BJ (cell line): ENCODE data around the gene CSF2RB. TPM values are rescaled to one million over a fixed set of nuclear protein-coding genes. Genes with fewer than 3 reads are reported as not detected.

Experiments used
- CTCF ChIA-PET: fragments of 350-600 bp; formaldehyde crosslinking; extraction: SDS; loops from one replicate; lab custom pipeline; 2021; ENCODE audit warnings: antibody characterized with exemption, inconsistent platforms; lab: Yijun Ruan, JAX
- POLR2A ChIA-PET: fragments of 300-600 bp; sonication (Branson Sonifier 250); formaldehyde crosslinking; extraction: SDS; loops from one replicate; lab custom pipeline; 2021; ENCODE audit warnings: antibody characterized with exemption; lab: Charles Lee
- DNase-seq: peaks from one replicate; pipeline ENCODE4 v3.0.0-alpha.2; 2011; ENCODE audit warnings: low read depth
- H3K27me3 ChIP-seq: 2 replicates; pipeline ENCODE4 v1.6.0; 2011; ENCODE audit warnings: low read length; ENCODE audit not compliant: control insufficient read depth, insufficient read depth
- H3K36me3 ChIP-seq: 2 replicates; pipeline ENCODE4 v1.5.1; 2011; ENCODE audit warnings: low read length; ENCODE audit not compliant: control insufficient read depth, insufficient read depth
- H3K4me3 ChIP-seq: 2 replicates; pipeline ENCODE4 v1.5.1; 2011; ENCODE audit warnings: low read depth, mild to moderate bottlenecking, control low read depth, low read length
- polyA plus RNA-seq: library from polyadenylated mRNA; depleted of rRNA; stranded (reverse); fragments of >200 nt; gene quantifications from 2 replicates; pipeline ENCODE4 v1.2.3, GENCODE V29; 2011
- TF ChIP-seq, protein P1 (sequence below): IDR thresholded peaks from 2 replicates; pipeline ENCODE4 v1.5.1; 2011; ENCODE audit warnings: low read depth, mild to moderate bottlenecking, control low read depth, inconsistent platforms, low read length, moderate library complexity; ENCODE audit not compliant: insufficient read depth

CSF2RB gene
- polyA plus RNA-seq, 1 experiment: 0.02 TPM

DNA sequence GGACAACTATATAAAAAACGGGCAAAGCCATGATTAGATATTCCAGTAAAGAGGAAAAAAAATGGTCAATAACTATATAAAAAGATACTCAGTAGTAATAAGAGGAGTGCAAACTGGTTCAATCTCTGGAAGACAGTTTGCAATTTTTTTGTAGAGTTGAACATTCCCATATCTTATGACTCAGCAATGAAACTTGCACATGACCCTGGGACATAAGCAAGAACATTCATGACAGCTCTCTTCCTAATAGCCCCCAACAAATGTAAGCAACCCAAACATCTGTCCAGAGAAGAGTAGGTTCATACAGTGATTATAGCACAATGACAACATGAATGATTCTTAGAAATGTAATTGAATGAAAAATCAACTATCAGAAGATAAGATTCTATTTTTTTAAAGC is 21.8 kb upstream of the CSF2RB start:
- H3K4me3 ChIP-seq: no peak overlapping the region
- no peaks in the 10 kb centered on the region for H3K27me3 ChIP-seq
- DNase-seq: no peak
- ChIA-PET POLR2A (no interaction called here), CTCF (interaction anchor here (1.0 to 2.3 kb wide), 2 partner anchors 35 to 86 kb away, joined by 3 to 8 read pairs; no protein-coding TSS in a partner anchor)
- no peaks in the 10 kb centered on the region for H3K36me3 ChIP-seq
- TF ChIP-seq, protein P1, sequence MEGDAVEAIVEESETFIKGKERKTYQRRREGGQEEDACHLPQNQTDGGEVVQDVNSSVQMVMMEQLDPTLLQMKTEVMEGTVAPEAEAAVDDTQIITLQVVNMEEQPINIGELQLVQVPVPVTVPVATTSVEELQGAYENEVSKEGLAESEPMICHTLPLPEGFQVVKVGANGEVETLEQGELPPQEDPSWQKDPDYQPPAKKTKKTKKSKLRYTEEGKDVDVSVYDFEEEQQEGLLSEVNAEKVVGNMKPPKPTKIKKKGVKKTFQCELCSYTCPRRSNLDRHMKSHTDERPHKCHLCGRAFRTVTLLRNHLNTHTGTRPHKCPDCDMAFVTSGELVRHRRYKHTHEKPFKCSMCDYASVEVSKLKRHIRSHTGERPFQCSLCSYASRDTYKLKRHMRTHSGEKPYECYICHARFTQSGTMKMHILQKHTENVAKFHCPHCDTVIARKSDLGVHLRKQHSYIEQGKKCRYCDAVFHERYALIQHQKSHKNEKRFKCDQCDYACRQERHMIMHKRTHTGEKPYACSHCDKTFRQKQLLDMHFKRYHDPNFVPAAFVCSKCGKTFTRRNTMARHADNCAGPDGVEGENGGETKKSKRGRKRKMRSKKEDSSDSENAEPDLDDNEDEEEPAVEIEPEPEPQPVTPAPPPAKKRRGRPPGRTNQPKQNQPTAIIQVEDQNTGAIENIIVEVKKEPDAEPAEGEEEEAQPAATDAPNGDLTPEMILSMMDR: no peak

DNA sequence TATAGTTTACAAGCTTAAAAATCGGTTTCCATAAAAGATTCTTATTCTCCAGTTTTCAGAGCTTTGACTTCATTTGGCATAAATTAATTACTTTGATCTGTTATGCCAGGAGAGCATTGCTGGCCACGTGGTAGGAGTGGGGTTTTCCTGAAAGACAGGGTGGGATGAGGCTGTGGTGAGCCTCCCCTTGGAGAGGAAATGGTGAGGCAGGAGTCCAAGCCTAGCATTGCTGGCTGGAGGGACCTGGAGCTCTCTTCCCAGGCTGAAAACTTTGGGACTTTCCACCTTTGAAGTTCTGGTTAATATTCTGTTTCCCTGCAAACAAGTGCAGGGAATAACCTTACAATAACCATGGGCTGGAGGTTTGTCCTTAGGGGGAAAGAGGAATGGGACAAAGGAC is 21.1 kb upstream of the CSF2RB start:
- Histone ChIP-seq H3K36me3 (no peaks in the 10 kb centered on the region), H3K27me3 (no peaks in the 10 kb centered on the region), H3K4me3 (no peak overlapping the region)
- DNase-seq: no peak
- CTCF ChIA-PET: interaction anchor here (2.3 kb wide), 1 partner anchor 36 kb away, joined by 8 read pairs; no protein-coding TSS in a partner anchor
- TF ChIP-seq, protein P1: no peak
- POLR2A ChIA-PET: no interaction called here

DNA sequence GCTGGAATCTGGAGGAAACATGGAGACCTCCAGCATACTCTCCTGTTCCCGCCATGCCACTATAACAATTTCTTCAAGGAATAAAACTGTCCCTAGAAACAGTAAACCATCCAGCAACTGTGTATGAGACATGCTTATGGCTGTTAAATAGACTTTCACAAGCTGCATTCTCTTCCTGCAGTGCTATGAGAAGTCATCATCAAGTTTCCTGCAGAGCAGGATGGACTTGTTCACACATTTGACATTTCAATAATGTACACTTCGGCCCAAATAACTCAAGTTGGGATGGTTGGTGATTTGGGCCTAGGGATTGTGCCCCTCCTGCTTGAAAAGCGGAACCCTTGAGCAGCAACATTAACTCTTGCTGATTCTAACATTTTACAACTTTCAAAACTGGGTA is 20.2 kb upstream of the CSF2RB start:
- no peak overlapping the region for H3K4me3 ChIP-seq
- DNase-seq: no peak
- peaks cover 2% of the 10 kb centered on the region for H3K27me3 ChIP-seq
- H3K36me3 ChIP-seq: no peaks in the 10 kb centered on the region
- CTCF ChIA-PET: interaction anchor here (2.3 kb wide), 1 partner anchor 37 kb away, joined by 8 read pairs; no protein-coding TSS in a partner anchor
- TF ChIP-seq, protein P1: no peak
- POLR2A ChIA-PET: no interaction called here

DNA sequence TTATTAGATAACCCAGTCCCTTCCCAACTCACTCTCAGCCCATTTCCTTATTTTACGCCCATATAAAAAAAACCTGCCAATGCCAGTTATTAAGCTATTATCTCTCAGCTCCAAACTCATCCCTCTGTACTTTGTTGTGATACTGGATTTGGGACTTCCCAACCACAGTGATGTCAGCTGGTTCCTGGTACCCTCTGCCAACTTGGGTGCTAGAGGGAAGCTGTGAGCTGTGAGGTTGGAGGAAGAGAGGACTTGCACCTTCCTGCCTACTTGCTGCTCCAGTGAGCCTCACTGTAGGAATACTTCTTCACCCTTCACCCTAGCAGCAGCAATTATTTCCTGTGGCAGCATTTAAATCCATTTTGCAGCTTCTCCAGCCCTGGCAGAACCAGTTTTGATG is 19.2 kb upstream of the CSF2RB start:
- ChIA-PET CTCF (interaction anchor here (0.6 kb wide), 1 partner anchor 10 kb away, joined by 3 read pairs; no protein-coding TSS in a partner anchor), POLR2A (no interaction called here)
- Histone ChIP-seq H3K4me3 (no peak overlapping the region), H3K36me3 (no peaks in the 10 kb centered on the region), H3K27me3 (peaks cover 2% of the 10 kb centered on the region)
- TF ChIP-seq, protein P1: no peak
- DNase-seq: no peak

DNA sequence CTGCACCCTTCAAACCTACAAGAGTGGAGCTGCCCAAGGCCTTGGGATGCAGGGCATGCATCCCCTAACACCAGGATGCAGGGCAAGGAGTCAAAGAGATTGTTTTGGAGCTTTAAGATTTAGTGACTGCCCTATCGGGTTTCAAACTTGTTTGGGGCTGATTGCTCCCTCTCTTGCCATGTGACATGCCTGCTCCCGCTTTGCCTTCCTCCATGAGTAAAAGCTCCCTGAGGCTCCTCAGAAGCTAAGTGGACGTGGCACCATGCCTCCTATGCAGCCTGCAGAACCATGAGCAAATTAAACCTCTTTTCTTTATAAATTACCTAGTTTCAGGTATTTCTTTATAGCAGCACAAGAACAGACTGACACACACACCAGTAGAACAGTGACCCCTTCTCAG is 15.8 kb upstream of the CSF2RB start:
- no peak for DNase-seq
- H3K27me3 ChIP-seq: peaks cover 4% of the 10 kb centered on the region
- POLR2A ChIA-PET: no interaction called here
- CTCF ChIA-PET: no interaction called here
- H3K4me3 ChIP-seq: no peak overlapping the region
- H3K36me3 ChIP-seq: no peaks in the 10 kb centered on the region
- TF ChIP-seq, protein P1: no peak
